ELF-1 (cell line): ENCODE results near the gene GLP2R.
"Not testable (repeated sequence)": the region's sequence is repeated elsewhere in the genome, so short reads cannot be mapped to it uniquely, and the experiment has no call there.

Experiments used
- DNase-seq: peaks from one replicate; pipeline ENCODE4 v3.0.0-alpha.2; 2016; ENCODE audit warnings: low read depth, low spot score

Gene GLP2R

GRCh38 chr17:9918804-9919352 is 93.2 kb downstream of the GLP2R start:
- DNase-seq: no peak

GRCh38 chr17:9921216-9921615 is 95.5 kb downstream of the GLP2R start:
- not testable (repeated sequence) for DNase-seq

GRCh38 chr17:9922012-9922848 is 96.5 kb downstream of the GLP2R start:
- no peak for DNase-seq

GRCh38 chr17:9924735-9925191 is 99.0 kb downstream of the GLP2R start:
- DNase-seq: peak; percentile 75

GRCh38 chr17:9925457-9925856 is 99.7 kb downstream of the GLP2R start:
- no peak for DNase-seq

- DNase-seq: no peak
Measured at GRCh38 chr17:9926150-9926804, 100.6 kb downstream of the GLP2R start.

GRCh38 chr17:9928601-9929333 is 103.0 kb downstream of the GLP2R start:
- peak; percentile 75 for DNase-seq

- DNase-seq: no peak
Measured at GRCh38 chr17:9929871-9930270, 104.1 kb downstream of the GLP2R start.

- DNase-seq: no peak
Measured at GRCh38 chr17:9931144-9931741, 105.5 kb downstream of the GLP2R start.

GRCh38 chr17:9932491-9932890 is 106.8 kb downstream of the GLP2R start:
- no peak for DNase-seq

- no peak for DNase-seq
Measured at GRCh38 chr17:9934331-9934730, 108.6 kb downstream of the GLP2R start.

GRCh38 chr17:9935408-9935807 is 109.7 kb downstream of the GLP2R start:
- no peak for DNase-seq

GRCh38 chr17:9936095-9936494 is 110.4 kb downstream of the GLP2R start:
- DNase-seq: no peak

GRCh38 chr17:9937241-9937761 is 111.6 kb downstream of the GLP2R start:
- DNase-seq: no peak

GRCh38 chr17:9937901-9938300 is 112.2 kb downstream of the GLP2R start:
- no peak for DNase-seq

GRCh38 chr17:9938764-9939163 is 113.0 kb downstream of the GLP2R start:
- no peak for DNase-seq

- DNase-seq: no peak
Measured at GRCh38 chr17:9940841-9941240, 115.1 kb downstream of the GLP2R start.

- no peak for DNase-seq
Measured at GRCh38 chr17:9941305-9941704, 115.6 kb downstream of the GLP2R start.
